Measurements from ENCODE around the gene KAZN.

DNA sequence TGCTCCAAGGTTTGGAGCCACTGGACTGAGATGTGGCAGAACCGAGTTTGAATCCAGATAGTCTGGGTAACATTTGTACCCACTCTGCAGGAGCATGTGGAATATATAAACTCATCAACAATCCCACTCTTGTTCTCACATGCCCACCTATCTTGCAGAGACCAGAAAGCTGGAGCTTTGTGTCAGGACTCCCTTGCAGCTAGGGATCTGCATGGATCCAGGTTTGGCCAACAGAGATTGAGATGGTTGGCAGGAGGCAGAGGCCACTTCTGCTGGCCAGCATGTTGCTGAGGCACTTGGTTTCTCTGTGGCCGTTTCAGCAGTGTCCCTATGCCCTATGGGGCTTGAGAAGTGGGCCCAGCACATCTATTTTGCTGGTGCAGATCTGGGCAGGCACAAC lies 208.3 kb downstream of the KAZN start:
- TF ChIP-seq, protein P1, sequence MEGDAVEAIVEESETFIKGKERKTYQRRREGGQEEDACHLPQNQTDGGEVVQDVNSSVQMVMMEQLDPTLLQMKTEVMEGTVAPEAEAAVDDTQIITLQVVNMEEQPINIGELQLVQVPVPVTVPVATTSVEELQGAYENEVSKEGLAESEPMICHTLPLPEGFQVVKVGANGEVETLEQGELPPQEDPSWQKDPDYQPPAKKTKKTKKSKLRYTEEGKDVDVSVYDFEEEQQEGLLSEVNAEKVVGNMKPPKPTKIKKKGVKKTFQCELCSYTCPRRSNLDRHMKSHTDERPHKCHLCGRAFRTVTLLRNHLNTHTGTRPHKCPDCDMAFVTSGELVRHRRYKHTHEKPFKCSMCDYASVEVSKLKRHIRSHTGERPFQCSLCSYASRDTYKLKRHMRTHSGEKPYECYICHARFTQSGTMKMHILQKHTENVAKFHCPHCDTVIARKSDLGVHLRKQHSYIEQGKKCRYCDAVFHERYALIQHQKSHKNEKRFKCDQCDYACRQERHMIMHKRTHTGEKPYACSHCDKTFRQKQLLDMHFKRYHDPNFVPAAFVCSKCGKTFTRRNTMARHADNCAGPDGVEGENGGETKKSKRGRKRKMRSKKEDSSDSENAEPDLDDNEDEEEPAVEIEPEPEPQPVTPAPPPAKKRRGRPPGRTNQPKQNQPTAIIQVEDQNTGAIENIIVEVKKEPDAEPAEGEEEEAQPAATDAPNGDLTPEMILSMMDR (optimal IDR thresholded peaks at IDR 0.05 in 1 of 3, IDR thresholded peaks at IDR 0.05 in 1 of 3, conservative IDR thresholded peaks at IDR 0.05 in 1 of 3; ENCODE audit: extremely low read depth in 1 of 3, insufficient read depth in 2 of 3, low read length in 3 of 3), result no peak
- no peak for TF ChIP-seq EZH2 (IDR thresholded peaks at IDR 0.05; ENCODE audit: low read length)
